ENCODE data around the gene COL9A2.

- TF ChIP-seq CTCF (IDR thresholded peaks at IDR 0.05) (no peak), EP300 (IDR thresholded peaks at IDR 0.05) (no peak)
These were observed 448 bp upstream of the COL9A2 start for GRCh38 chr1:40317394-40318074.
